GM19043 (cell line): ENCODE measurements around the gene SAP30.
A peak's percentile ranks its signal among the peaks of the same experiment; 100 is the strongest.

Source experiments
- ATAC-seq: cut with Tn5 transposase; IDR thresholded peaks from one replicate; pipeline ENCODE4 v1.9.1; 2021; ENCODE audit warnings: low read depth; ENCODE audit not compliant: unreplicated experiment

Gene SAP30

DNA sequence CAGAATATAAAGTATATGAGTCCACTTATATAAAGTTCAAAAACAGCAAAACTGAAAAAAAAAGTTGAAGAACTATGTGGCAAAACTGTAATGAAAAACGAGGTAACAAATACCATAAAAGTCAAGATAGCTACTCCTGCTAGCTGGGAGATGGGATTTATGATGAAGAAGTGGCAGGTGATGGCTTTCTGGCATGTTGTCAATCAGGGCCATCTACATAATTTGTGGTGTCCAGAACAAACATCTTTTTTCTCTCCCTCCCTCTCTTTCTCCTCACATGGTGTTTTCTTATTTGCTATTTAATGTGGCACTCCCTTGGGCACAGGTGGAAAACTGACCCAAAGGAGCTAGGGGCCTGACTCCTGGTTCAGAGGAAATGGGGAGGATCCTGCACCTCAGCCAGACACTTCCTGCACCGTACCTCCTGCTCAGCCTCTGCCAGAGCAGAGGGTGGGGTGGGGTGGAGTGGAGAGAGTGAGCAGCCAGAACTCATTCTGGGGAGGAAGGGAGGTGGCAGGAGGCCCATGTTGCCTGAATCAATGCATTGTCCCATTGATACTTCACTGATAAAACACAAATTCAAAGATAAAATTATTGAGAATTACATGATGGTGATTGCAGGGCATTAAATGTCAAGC, 5.3 kb upstream of the SAP30 start:
- ATAC-seq: no peak

DNA sequence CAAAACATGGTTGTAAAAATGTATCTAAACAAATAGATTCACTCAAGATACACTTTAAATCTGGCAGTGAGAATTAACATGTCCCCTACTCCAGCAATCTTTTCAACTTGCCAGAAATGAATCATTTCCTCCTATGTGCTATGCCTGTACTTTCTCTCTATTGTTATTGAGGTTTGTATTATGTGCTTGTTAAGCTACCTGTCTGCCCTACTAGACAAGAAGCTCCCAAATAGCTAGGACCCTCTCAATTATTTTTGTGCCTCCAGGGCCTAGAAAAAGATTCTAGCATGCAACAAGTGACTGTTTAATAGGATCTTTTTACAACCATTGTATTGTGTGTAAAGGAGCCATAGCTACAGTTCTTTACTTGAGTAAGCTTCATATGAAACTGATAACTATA, 3.5 kb upstream of the SAP30 start:
- ATAC-seq: peak; percentile 16

- ATAC-seq: no peak
Observed at GRCh38 chr4:173367946-173368345, 2.8 kb upstream of the SAP30 start.

DNA sequence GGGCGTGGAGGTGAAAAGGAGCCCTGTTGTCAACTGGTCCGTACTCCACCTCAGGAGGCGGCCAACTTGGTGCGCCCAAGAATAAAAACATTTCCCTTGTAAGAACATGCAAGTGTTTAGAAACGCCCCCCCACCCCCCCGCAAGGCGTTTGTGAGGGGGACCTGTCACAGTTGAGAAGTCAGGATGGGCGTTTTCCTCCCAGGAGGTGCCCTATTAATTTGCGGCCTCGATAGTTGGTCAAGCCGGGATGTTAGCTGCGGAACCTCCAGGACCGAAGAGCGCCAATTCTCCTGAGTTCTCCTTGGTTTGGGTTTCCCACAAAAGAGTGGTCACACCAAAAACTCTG, 651 bp upstream of the SAP30 start:
- peak; percentile 0 for ATAC-seq

DNA sequence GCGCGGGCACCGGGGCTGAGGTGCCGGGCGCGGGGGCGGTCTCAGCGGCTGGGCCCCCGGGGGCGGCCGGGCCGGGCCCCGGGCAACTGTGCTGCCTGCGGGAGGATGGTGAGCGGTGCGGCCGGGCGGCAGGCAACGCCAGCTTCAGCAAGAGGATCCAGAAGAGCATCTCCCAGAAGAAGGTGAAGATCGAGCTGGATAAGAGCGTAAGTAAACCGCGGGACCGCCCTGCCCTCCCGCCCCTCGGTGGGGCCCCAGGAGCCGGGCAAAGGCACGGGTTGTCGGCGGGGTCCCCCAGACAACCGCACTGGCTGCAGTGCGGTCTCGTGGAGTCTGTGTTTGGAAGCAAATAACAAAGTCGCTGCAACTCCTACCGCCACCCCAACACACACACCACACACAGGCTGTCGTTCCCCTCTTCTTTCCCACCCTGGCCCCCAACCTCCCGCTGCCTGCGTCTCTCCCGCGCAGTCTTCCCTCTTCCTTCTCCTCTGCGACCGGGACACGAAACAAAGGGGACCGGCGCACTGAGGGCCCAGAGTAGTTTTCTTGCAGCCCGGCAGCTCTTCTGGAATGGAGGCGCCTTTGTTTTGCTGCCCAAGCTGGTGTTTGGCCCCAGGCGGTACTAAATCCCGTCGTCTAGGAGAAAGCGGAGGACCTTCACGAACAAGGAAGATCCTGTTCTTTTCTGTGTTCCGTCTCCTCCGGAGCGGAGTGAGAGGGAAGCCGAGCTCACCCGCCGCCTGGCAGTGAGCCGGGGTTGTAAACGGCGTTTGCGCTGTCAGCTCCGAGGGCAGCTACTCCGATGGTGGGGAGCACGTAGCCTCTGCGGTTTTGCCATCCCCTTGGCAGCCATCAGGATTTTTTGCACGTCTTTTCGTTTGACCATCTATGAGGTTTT, 788 bp downstream of the SAP30 start:
- ATAC-seq: peak; percentile 2

- no peak for ATAC-seq
Observed at GRCh38 chr4:173374588-173374987, 3.8 kb downstream of the SAP30 start.

GRCh38 chr4:173379929-173380328, 9.2 kb downstream of the SAP30 start:
- ATAC-seq: no peak

- no peak for ATAC-seq
Observed at GRCh38 chr4:173380987-173381386, 10.2 kb downstream of the SAP30 start.

GRCh38 chr4:173381610-173382009, 10.9 kb downstream of the SAP30 start:
- no peak for ATAC-seq

DNA sequence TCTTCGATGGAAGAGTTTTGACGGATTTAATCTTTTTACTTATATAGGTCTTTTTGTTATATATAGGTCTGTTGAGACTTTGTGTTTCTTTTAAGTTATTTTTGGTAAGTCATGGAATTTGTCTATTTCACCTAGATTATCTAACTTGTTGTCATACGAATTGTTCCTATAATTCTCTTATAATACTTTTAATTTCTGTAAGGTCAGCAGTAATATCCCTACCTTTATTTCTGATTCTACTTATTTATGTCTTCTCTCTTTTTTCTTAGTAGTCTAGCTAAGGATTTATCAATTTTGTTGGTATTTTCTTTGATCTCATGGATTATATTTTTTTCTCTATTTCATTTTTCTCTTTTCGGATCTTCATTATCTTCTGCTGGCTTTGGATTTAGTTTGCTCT, 11.6 kb downstream of the SAP30 start:
- ATAC-seq: no peak

- ATAC-seq: no peak
Observed at GRCh38 chr4:173386751-173387150, 16.0 kb downstream of the SAP30 start.

DNA sequence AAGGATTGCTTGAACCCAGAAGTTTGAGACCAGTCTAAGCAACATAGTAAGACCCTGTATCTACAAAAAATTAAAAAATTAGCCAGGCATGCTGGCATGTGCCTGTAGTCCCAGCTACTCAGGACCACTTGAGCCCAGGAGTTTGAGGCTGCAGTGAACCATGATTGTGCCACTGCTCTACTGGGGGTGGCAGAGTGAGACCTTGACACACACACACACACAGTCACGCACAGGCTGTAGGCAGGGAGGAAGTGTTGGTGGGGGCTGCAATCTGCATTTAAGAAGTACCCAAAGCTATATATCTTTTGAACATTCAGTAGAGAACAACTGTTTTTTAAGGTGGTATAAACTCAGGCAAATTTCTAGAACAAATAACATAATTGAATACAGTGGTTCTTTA, 20.9 kb downstream of the SAP30 start:
- ATAC-seq: no peak

GRCh38 chr4:173397604-173398003, 26.9 kb downstream of the SAP30 start:
- no peak for ATAC-seq

GRCh38 chr4:173398220-173398619, 27.5 kb downstream of the SAP30 start:
- no peak for ATAC-seq

- no peak for ATAC-seq
Observed at GRCh38 chr4:173398779-173399415, 28.1 kb downstream of the SAP30 start, which contains the start of gene SCRG1. Gene SCRG1, minus strand, starts transcription at chr4:173399116. Its CDS starts 7,702 bp downstream, at chr4:173391414.

- no peak for ATAC-seq
Observed at GRCh38 chr4:173401063-173401462, 30.3 kb downstream of the SAP30 start.

GRCh38 chr4:173403051-173403450, 32.3 kb downstream of the SAP30 start:
- no peak for ATAC-seq

DNA sequence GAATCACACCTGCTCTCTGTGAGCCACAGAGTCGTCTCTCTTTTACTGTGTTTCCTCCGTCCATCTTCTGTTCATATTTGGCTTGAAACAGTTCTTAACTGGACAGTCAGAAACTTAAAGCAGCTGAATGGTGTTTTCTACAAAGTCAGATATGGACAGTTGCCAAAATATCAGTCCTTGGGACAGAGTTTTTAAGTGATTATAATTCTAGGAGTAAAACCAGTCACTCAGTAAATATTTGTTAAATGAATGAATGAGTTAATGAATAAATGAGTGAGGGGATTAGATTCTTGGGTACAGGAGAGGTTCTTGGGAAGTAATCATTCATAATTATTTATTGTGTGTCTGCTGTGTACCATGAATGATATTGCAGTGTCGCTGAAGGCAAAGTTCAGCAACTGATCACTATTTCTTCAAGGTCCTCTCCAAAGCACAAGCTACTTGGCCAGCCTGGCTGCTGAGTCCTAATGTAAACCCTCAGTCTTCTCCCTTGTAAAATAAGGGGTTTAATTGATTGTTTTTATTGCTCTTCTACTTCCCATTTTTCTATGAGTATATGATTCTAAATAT, 33.6 kb downstream of the SAP30 start:
- no peak for ATAC-seq

DNA sequence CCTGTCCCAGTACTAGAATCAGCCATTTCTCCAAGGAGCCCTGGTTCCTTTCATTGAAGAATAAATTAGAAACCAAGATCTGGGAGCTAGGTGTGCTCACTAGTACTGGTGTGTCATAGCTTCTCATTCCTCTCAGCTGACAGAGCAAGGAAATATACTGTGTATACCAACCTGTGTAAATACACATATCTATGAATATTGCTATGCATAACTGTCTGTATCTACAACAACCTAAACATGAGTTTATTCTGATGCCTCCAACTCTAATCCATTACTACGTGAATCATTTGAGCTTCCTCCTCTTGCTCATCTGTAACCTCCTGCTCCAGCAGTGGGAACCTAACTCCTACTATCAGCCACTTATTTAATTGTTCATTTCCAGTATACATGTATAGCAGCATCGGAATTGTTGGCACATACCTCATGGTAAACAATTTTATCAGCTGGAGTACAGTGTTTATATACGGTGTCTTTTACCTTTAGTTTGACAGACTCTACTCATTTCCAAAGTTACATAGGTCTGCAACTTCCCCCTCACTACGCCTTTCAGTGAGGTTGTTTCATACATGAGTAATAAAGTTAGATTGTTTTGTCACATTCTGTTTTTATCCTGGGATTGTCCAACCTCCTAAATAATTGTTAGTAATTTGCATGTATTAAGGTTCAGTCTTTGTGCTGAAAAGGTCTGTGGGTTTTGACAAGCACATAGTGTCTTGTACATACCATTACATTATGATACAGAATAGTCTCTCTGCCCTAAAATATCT, 35.3 kb downstream of the SAP30 start:
- no peak for ATAC-seq

GRCh38 chr4:173410079-173410478, 39.3 kb downstream of the SAP30 start:
- ATAC-seq: no peak
